ENCODE data around the gene UNC45B. TPM values are rescaled to one million over a fixed set of nuclear protein-coding genes. Genes with fewer than 3 reads are reported as not detected.

Gene UNC45B
- total RNA-seq, 1 experiment from 2014 or later, result not detected

DNA sequence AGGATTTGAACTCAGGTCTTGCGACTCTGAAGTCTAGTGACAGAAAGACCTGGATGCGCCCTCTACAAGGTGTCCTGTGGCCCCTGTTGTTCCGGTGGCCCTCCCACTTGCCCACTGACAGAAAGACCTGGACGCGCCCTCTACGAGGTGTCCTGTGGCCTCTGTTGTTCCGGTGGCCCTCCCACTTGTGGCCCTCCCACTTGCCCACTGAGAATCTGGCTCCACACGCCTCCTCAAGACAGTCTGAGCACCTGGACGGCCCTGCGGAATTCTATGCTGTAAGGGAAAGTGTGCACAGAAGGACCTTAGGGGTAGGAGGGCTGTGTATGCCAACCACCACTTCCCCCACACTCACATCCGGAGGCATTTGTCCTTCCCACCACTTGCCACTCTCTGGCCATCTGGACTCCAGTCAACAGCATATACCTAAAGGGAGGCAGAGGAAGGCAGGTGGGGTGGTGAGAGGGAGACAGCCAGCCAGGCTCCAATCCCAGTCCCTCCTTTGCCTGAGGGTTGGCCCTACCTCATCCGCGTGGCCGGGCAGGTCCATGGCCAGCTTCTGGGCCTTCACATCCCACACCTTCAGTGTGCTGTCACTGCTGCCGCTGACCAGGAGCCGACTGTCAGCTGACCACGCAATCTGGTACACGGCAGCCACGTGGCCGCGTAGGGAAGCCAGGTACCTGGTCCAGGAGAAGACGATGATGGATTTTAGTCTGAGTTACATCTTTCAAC lies 14.6 kb upstream of the UNC45B start:
- peaks cover 38 to 70% of the 10 kb centered on the region in 2 experiments for H3K36me3 ChIP-seq (ENCODE audit: control insufficient read depth in 1 of 2, insufficient read depth in 2 of 2, low read length in 2 of 2)
- intact Hi-C loops (cut with micrococcal nuclease), result no loop called here
- no peaks in the 10 kb centered on the region for H3K9me2 ChIP-seq (ENCODE audit: insufficient read depth)
- DNase-seq (ENCODE audit: low read depth, low spot score) (no peak), ATAC-seq (no peak)
- no peak overlapping the region for H3K27ac ChIP-seq (ENCODE audit: low read depth, low read length)
- no peaks in the 10 kb centered on the region for H3K4me1 ChIP-seq (ENCODE audit: control insufficient read depth in 1 of 2, insufficient read depth in 2 of 2, low read length in 2 of 2)
- ChIA-PET POLR2A (no interaction called here), CTCF (no interaction called here), RAD21 (ENCODE audit: low non-redundant PET in 1 of 2, low total read pairs in 2 of 2, uncharacterized antibody in 2 of 2, unreplicated experiment in 2 of 2) (no interaction called here)
- no peak overlapping the region for H3K9ac ChIP-seq (ENCODE audit: low read length)
- no TSS peak for BruUV-seq (replicated peaks)
- no peaks in the 10 kb centered on the region; the same call in 1 of the 2 replicates for H4K20me1 ChIP-seq (ENCODE audit: insufficient read depth)
- H3K79me2 ChIP-seq (ENCODE audit: insufficient read depth, low read length), result peaks cover 4% of the 10 kb centered on the region
- no peak overlapping the region for H2AFZ ChIP-seq (ENCODE audit: low read depth, low read length, poor library complexity, severe bottlenecking)
- H3K9me3 ChIP-seq (ENCODE audit: control insufficient read depth in 1 of 2, insufficient read depth in 1 of 2, low read depth in 1 of 2, low read length in 2 of 2), result no peaks in the 10 kb centered on the region
- no peak for TF ChIP-seq JUND (IDR thresholded peaks at IDR 0.05)
- no peak for TF ChIP-seq ELF1 (IDR thresholded peaks at IDR 0.05; ENCODE audit: borderline replicate concordance, low read depth)
- no peak for TF ChIP-seq EZH2phosphoT487 (IDR thresholded peaks at IDR 0.05; ENCODE audit: borderline replicate concordance)
- TF ChIP-seq, protein P1, sequence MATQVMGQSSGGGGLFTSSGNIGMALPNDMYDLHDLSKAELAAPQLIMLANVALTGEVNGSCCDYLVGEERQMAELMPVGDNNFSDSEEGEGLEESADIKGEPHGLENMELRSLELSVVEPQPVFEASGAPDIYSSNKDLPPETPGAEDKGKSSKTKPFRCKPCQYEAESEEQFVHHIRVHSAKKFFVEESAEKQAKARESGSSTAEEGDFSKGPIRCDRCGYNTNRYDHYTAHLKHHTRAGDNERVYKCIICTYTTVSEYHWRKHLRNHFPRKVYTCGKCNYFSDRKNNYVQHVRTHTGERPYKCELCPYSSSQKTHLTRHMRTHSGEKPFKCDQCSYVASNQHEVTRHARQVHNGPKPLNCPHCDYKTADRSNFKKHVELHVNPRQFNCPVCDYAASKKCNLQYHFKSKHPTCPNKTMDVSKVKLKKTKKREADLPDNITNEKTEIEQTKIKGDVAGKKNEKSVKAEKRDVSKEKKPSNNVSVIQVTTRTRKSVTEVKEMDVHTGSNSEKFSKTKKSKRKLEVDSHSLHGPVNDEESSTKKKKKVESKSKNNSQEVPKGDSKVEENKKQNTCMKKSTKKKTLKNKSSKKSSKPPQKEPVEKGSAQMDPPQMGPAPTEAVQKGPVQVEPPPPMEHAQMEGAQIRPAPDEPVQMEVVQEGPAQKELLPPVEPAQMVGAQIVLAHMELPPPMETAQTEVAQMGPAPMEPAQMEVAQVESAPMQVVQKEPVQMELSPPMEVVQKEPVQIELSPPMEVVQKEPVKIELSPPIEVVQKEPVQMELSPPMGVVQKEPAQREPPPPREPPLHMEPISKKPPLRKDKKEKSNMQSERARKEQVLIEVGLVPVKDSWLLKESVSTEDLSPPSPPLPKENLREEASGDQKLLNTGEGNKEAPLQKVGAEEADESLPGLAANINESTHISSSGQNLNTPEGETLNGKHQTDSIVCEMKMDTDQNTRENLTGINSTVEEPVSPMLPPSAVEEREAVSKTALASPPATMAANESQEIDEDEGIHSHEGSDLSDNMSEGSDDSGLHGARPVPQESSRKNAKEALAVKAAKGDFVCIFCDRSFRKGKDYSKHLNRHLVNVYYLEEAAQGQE (IDR thresholded peaks at IDR 0.05; ENCODE audit: low read depth), result no peak
- H3K4me2 ChIP-seq (ENCODE audit: low read length), result no peak overlapping the region
- no peaks in the 10 kb centered on the region for H3K27me3 ChIP-seq (ENCODE audit: insufficient read depth, low read length)
- no peak overlapping the region for H3K4me3 ChIP-seq (replicated peaks in 1 of 2; ENCODE audit: low read depth in 1 of 2, low read length in 2 of 2)

DNA sequence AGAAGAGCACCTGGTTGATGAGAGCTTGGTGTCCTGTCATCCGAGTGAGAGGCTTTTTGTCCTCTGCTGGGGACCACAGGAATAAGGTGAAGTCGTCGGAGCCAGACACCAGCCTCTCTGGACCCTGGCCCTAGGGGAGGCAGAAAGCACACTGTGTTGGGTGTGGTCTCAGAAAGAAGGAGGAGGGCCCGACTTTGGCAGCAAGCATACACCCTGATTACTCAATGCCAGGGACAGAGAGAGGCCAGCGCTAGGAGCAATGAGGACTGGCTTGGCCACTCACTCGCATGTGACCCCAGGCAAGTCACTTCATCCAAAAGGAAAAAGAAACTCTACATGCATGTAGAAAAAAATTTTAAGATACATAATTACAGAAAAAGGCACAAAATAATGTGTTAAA lies 12.3 kb upstream of the UNC45B start:
- Histone ChIP-seq H3K27me3 (ENCODE audit: insufficient read depth, low read length) (no peaks in the 10 kb centered on the region), H2AFZ (ENCODE audit: low read depth, low read length, poor library complexity, severe bottlenecking) (no peak overlapping the region), H3K4me3 (replicated peaks in 1 of 2; ENCODE audit: low read depth in 1 of 2, low read length in 2 of 2) (no peak overlapping the region), H3K9ac (ENCODE audit: low read length) (no peak overlapping the region), H3K4me1 (ENCODE audit: control insufficient read depth in 1 of 2, insufficient read depth in 2 of 2, low read length in 2 of 2) (no peaks in the 10 kb centered on the region), H3K79me2 (ENCODE audit: insufficient read depth, low read length) (peaks cover 27% of the 10 kb centered on the region), H3K4me2 (ENCODE audit: low read length) (no peak overlapping the region), H3K9me2 (ENCODE audit: insufficient read depth) (no peaks in the 10 kb centered on the region), H3K9me3 (ENCODE audit: control insufficient read depth in 1 of 2, insufficient read depth in 1 of 2, low read depth in 1 of 2, low read length in 2 of 2) (no peaks in the 10 kb centered on the region), H3K27ac (ENCODE audit: low read depth, low read length) (no peak overlapping the region), H4K20me1 (ENCODE audit: insufficient read depth) (no peaks in the 10 kb centered on the region; the same call in 1 of the 2 replicates), H3K36me3 (ENCODE audit: control insufficient read depth in 1 of 2, insufficient read depth in 2 of 2, low read length in 2 of 2) (peaks cover 51 to 89% of the 10 kb centered on the region in 2 experiments)
- no peak for DNase-seq (ENCODE audit: low read depth, low spot score)
- no peak for ATAC-seq
- POLR2A ChIA-PET, result no interaction called here
- no TSS peak for BruUV-seq (replicated peaks)
- TF ChIP-seq, protein P1 (IDR thresholded peaks at IDR 0.05; ENCODE audit: low read depth), result no peak
- TF ChIP-seq RAD21 (IDR thresholded peaks at IDR 0.05; ENCODE audit: low read depth) (no peak), ZFX (IDR thresholded peaks at IDR 0.05) (no peak), CEBPB (IDR thresholded peaks at IDR 0.05; ENCODE audit: low read depth) (no peak), POLR2A (IDR thresholded peaks at IDR 0.05; ENCODE audit: borderline replicate concordance, extremely low read depth, insufficient read depth, insufficient read length) (no peak), CBX3 (IDR thresholded peaks at IDR 0.05; ENCODE audit: low read depth) (no peak)
- intact Hi-C loops (cut with micrococcal nuclease), result no loop called here
- RAD21 ChIA-PET (ENCODE audit: low non-redundant PET in 1 of 2, low total read pairs in 2 of 2, uncharacterized antibody in 2 of 2, unreplicated experiment in 2 of 2), result no interaction called here
- CTCF ChIA-PET, result no interaction called here
